Lower lobe of right lung (tissue), 2 donors: Measurements from ENCODE around the gene DSTN. TPM values are rescaled to one million over a fixed set of nuclear protein-coding genes. Genes with fewer than 3 reads are reported as not detected.
A peak's percentile ranks its signal among the peaks of the same experiment; 100 is the strongest.

Experiments used
- ATAC-seq, 2 donors: fragments of 200-7000 bp; cut with Tn5 transposase; one replicate each; pipeline ENCODE4 v1.9.1; 2020 to 2022; ENCODE audit warnings: mild to moderate bottlenecking in 2 of 2, moderate library complexity in 2 of 2
- DNase-seq: peaks from one replicate; pipeline ENCODE4 v3.0.0-alpha.2; 2020
- H3K27ac ChIP-seq: fragments of 200-600 bp; one replicate; pipeline ENCODE4 v1.8.0; 2022
- H3K27me3 ChIP-seq: fragments of 200-600 bp; one replicate; pipeline ENCODE4 v1.8.0; 2022; ENCODE audit warnings: low read depth
- H3K36me3 ChIP-seq: fragments of 200-600 bp; one replicate; pipeline ENCODE4 v1.8.0; 2022; ENCODE audit warnings: mild to moderate bottlenecking
- H3K4me1 ChIP-seq: fragments of 200-600 bp; one replicate; pipeline ENCODE4 v1.8.0; 2022
- H3K4me3 ChIP-seq: fragments of 200-600 bp; one replicate; pipeline ENCODE4 v1.8.0; 2022; ENCODE audit warnings: mild to moderate bottlenecking
- H3K9me3 ChIP-seq: fragments of 200-600 bp; one replicate; pipeline ENCODE4 v1.8.0; 2022
- CTCF ChIP-seq: fragments of 200-600 bp; IDR thresholded peaks from one replicate; pipeline ENCODE4 v1.8.0; 2022; ENCODE audit warnings: antibody characterized with exemption, mild to moderate bottlenecking
- intact Hi-C: fragments of 100-400 bp; cut with DNase I; formaldehyde crosslinking; loops from one replicate; pipeline ENCODE4 v1.11.0; 2022
- total RNA-seq: library from RNA; stranded (reverse); fragmentation: NEBNext Ultra II Directional; extraction: Animal tissue kit (Norgen Biotek cat#: 25700); gene quantifications from one replicate; pipeline ENCODE4 v1.2.1, GENCODE V29; 2021
- donor health status: DM: no; HTN: yes; CAD: no; lungs with severe emphysema.

Gene DSTN
- total RNA-seq, 1 donor from 2014 or later = 347 TPM

GRCh38 chr20:17643531-17644188 is 73.8 kb downstream of the DSTN start:
- intact Hi-C loops = no loop called here
- H3K4me3 ChIP-seq = no peak overlapping the region
- H3K27me3 ChIP-seq = no peaks in the 10 kb centered on the region
- DNase-seq (peak; percentile 10), ATAC-seq (no peak)
- no peak for TF ChIP-seq CTCF
- no peaks in the 10 kb centered on the region for H3K9me3 ChIP-seq
- peaks cover 33% of the 10 kb centered on the region for H3K4me1 ChIP-seq
- H3K36me3 ChIP-seq = peaks cover 46% of the 10 kb centered on the region
- H3K27ac ChIP-seq = peak overlapping the region; percentile 3

DNA sequence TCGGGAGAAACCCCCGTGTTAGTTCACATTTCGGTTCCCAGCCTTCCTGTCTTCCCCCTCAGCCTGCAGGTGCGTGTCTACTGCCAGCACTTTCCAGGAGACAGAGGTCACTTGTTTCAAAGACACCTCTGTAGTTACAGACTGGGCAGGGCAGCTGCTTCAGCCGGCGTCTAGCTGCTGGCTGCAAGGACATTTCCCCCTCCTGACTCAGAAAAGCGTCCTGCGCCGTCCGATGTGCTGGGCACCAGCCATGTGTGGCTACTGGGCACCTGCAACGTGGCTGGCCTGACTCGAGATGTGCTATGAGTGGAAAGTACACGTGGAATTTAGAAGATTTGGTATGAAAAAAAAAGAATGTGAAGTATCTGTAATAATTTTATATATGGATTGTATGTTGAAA is 74.6 kb downstream of the DSTN start:
- H3K4me1 ChIP-seq = peaks cover 41% of the 10 kb centered on the region

DNA sequence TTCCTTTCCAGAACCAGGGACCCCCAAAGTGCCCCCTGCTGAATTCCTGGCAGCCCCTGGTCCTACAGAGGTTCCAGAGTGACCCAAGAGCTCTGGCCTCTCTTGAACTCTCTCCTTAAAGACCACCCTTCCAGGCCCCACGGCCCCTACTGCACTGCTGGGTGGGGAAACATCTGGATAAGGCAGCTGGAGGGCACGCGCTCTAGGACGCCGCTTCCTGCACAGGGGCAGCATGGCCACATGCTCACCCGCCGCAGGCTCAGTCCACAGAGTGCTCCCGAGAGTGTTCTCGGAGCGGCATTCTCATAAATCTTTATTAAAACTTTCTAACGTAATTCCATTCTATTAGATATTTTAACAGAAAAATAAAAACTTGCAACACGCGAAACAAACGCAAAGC is 75.1 kb downstream of the DSTN start:
- ATAC-seq = no peak
- intact Hi-C loops = no loop called here
- TF ChIP-seq CTCF = no peak
- H3K36me3 ChIP-seq = peaks cover 34% of the 10 kb centered on the region
- no peaks in the 10 kb centered on the region for H3K9me3 ChIP-seq
- no peak overlapping the region for H3K4me3 ChIP-seq
- peak; percentile 43 for DNase-seq
- H3K4me1 ChIP-seq = peaks cover 46% of the 10 kb centered on the region
- H3K27ac ChIP-seq = no peak overlapping the region
- no peaks in the 10 kb centered on the region for H3K27me3 ChIP-seq

More for the DNA sequence above, 74.6 kb downstream of the DSTN start:
- ATAC-seq = no peak
- no peak for TF ChIP-seq CTCF
- intact Hi-C loops = no loop called here
- Histone ChIP-seq H3K4me3 (no peak overlapping the region), H3K27me3 (no peaks in the 10 kb centered on the region), H3K9me3 (no peaks in the 10 kb centered on the region), H3K36me3 (peaks cover 39% of the 10 kb centered on the region), H3K27ac (no peak overlapping the region)
- DNase-seq = peak; percentile 47

- Histone ChIP-seq H3K4me1 (peaks cover 53% of the 10 kb centered on the region), H3K27ac (no peak overlapping the region), H3K9me3 (no peaks in the 10 kb centered on the region), H3K36me3 (peaks cover 27% of the 10 kb centered on the region), H3K27me3 (no peaks in the 10 kb centered on the region), H3K4me3 (no peak overlapping the region)
- ATAC-seq (no peak), DNase-seq (peak; percentile 38)
- TF ChIP-seq CTCF = no peak
- intact Hi-C loops = no loop called here
Measured at GRCh38 chr20:17645546-17646208, 75.8 kb downstream of the DSTN start.

GRCh38 chr20:17646209-17646960 is 76.5 kb downstream of the DSTN start:
- no peak overlapping the region for H3K27ac ChIP-seq
- no peak overlapping the region for H3K4me3 ChIP-seq
- H3K4me1 ChIP-seq = peaks cover 60% of the 10 kb centered on the region
- no peaks in the 10 kb centered on the region for H3K9me3 ChIP-seq
- peak; percentile 22 for DNase-seq
- intact Hi-C loops = no loop called here
- no peak for TF ChIP-seq CTCF
- H3K27me3 ChIP-seq = no peaks in the 10 kb centered on the region
- ATAC-seq = no peak
- H3K36me3 ChIP-seq = peaks cover 20% of the 10 kb centered on the region
